Ramos (cell line): ENCODE results near the gene BCAT1.

Experiments
- in situ Hi-C: fragments of 300-500 bp; cut with MboI; formaldehyde crosslinking; loops from one replicate; pipeline ENCODE4 v1.14.3; 2022; ENCODE audit warnings: low sequenced_read_pairs; ENCODE audit not compliant: unreplicated experiment

Gene BCAT1

GRCh38 chr12:24823808-24824515 lies 124.9 kb downstream of the BCAT1 start:
- in situ Hi-C loops = loop anchor here (25.0 kb wide), 1 partner anchor 338 kb away; no protein-coding TSS in a partner anchor

DNA sequence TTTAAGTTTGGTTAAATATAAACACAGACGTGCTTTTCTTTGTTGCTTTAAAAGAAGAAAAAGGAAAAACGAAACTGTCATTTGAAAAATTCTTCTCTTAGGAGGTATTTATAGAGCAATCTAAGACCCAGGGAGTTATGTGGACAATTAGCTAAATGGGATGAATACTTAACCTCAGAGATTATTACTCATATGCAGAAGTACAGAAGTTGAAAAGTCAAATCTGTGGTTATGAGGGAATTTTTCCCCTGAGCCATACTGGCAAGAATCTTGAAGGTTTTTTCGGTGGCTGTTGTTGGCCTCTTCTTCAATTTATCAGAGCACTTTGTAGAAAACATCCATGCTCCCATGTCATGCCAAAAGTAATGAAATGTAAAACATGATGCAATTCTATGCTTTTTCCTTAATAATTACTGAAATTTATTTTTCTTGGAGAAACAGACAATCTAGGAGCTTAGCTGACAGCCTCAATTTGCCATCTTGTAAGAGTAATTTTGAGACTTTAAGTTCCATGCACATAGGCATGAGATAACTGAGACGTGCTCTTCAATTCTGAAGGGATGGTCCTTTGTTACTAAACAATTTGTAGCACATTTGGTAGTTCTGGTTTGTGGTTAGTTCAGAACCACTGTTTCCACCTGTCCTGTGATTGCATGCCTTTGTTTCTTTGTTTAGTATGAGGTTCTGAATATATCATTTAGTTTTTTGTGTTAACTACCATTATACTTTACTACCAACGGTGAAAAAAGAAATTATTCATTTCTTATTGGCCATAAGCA lies 126.6 kb downstream of the BCAT1 start:
- in situ Hi-C loops = loop anchor here (25.0 kb wide), 1 partner anchor 340 kb away; no protein-coding TSS in a partner anchor

- in situ Hi-C loops = loop anchor here (25.0 kb wide), 1 partner anchor 341 kb away; no protein-coding TSS in a partner anchor
Observed at GRCh38 chr12:24821691-24822090, 127.2 kb downstream of the BCAT1 start.

DNA sequence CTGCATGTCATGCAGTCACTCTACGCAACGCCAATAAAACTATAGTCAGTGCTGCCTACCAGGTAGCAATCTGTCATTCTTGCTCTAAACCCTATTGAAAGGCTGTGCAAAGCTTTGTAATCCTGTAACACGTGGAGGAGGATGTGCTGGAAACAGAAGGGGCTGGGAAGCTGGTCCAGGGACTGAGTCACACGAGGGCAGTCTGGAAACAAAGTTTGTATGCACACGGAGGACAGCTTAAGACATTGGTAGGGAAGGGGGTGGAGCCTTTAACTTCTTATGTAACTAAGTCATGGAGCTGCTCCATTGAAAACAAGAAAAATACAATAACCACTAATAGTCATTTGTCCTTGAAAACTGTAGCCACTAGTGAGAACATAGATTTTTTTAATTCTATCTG lies 128.0 kb downstream of the BCAT1 start:
- in situ Hi-C loops = loop anchor here (25.0 kb wide), 1 partner anchor 341 kb away; no protein-coding TSS in a partner anchor

- in situ Hi-C loops = loop anchor here (25.0 kb wide), 1 partner anchor 344 kb away; no protein-coding TSS in a partner anchor
Observed at GRCh38 chr12:24818351-24818750, 130.6 kb downstream of the BCAT1 start.

GRCh38 chr12:24815114-24815423 lies 133.8 kb downstream of the BCAT1 start:
- in situ Hi-C loops = loop anchor here (25.0 kb wide), 1 partner anchor 347 kb away; no protein-coding TSS in a partner anchor

DNA sequence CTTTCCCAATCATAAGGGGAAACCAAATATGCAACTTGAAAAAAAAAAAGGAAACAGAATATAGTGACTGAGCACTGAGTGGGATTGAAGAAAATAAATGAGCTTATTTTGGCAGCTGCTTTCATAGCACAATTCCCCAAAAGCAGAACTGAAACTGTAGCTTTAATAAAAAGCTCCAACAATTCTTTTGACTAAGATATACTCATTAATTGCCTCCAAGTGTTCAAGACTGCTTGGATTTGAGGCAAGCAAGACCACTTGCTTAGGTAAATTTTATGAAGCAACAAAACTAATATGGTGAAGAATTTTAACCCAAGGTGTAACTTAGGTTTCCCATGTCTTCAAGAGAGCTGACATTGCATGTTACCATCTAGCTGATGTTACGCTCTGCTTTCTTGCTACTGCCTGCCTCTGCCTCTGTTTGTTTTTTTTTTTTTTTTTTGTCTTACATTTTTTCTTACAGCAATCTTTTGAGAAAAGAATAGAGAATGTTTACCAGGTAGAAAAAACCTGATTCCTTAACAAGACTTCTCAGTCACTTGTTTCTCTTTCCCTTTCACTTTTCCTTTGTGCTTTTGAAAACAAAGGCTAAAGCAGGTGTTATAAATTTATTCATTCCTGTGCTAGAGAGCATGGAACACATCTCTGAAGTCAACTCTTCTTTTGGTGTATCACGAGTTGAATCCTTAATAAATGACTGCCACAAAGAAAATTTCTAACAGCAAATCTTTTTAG lies 134.4 kb downstream of the BCAT1 start:
- in situ Hi-C loops = loop anchor here (25.0 kb wide), 1 partner anchor 348 kb away; no protein-coding TSS in a partner anchor

GRCh38 chr12:24810378-24810777 lies 138.5 kb downstream of the BCAT1 start:
- in situ Hi-C loops = loop anchor here (25.0 kb wide), 1 partner anchor 352 kb away; no protein-coding TSS in a partner anchor

GRCh38 chr12:24809306-24809705 lies 139.6 kb downstream of the BCAT1 start:
- in situ Hi-C loops = loop anchor here (25.0 kb wide), 1 partner anchor 353 kb away; no protein-coding TSS in a partner anchor

DNA sequence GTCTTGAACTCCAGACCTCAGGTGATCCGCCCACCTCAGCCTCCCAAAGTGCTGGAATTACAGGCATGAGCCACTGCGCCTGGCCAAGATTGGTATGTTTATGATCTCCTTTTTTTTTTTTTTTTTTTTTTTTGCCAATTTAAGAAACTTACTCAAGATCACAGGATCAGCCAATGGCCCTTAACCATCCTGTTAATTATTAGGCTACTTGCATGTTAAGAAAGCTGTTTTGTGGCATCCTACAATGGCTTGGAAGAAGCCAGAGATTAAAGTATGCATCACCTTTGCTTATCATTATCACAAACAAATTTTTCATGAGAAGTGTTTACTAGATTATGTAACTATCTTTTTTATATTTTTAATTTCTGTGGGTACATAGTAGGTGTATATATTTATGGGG lies 140.2 kb downstream of the BCAT1 start:
- in situ Hi-C loops = loop anchor here (25.0 kb wide), 1 partner anchor 354 kb away; no protein-coding TSS in a partner anchor

- in situ Hi-C loops = loop anchor here (25.0 kb wide), 1 partner anchor 356 kb away; no protein-coding TSS in a partner anchor
Observed at GRCh38 chr12:24806386-24806785, 142.5 kb downstream of the BCAT1 start.

DNA sequence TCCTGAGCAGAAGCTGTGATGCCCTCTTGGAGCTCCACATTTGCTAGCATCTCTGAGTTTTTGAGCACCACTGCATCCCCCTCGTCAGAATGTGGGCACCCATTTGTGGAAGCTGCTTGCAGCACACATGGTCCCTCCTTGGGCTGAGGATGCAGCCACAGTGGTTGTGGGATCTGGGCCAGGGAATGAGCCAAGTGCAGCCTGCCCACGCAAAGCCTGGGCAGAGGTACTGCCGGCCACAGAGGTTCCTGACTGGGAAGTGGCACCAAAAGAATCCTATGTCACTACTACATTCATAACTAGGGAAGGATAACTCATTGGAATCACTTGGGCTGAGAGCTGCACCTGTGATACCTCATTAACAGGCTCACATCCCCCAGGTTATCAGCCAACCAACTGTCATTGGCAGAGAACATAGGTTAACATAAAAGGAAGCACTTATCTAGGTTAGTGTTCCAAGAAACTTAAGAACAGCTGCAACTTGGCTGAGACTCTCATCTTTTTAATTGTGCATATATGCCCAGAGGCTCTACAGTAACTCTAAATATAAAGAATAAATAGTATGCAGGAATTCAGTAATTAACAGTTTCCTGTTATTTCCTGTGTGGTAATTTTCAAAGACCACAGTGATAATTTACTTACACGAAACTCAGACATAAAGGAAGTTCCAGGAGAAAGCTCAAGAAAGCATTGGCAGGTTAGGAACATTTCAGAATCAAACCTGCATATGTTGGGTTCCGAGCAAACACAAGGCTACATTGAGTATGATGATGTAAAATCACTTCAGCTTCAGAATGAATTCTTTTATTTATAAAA lies 145.3 kb downstream of the BCAT1 start:
- in situ Hi-C loops = loop anchor here (25.0 kb wide), 1 partner anchor 359 kb away; no protein-coding TSS in a partner anchor

GRCh38 chr12:24798335-24798734 lies 150.6 kb downstream of the BCAT1 start:
- in situ Hi-C loops = loop anchor here (25.0 kb wide), 1 partner anchor 1936 kb away; no protein-coding TSS in a partner anchor

DNA sequence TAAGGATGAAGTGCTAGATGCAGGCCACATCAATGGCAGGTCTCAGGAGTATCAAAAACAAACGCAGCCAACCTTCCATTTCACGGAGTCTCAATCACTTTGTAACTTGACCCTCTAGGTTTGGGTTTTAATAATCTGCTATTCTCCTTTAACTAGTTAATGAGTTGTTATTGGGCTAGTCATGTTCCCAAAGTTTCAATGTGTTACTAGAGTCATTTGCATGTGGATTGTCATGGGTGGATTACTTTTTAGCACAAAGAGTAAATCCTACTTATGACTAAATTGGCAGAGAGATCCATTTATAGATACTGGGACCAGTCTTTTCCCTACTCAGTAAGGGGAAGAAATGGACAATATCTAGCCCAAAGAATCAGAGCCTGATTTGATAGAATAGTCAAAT lies 151.0 kb downstream of the BCAT1 start:
- in situ Hi-C loops = loop anchor here (25.0 kb wide), 1 partner anchor 1936 kb away; no protein-coding TSS in a partner anchor

DNA sequence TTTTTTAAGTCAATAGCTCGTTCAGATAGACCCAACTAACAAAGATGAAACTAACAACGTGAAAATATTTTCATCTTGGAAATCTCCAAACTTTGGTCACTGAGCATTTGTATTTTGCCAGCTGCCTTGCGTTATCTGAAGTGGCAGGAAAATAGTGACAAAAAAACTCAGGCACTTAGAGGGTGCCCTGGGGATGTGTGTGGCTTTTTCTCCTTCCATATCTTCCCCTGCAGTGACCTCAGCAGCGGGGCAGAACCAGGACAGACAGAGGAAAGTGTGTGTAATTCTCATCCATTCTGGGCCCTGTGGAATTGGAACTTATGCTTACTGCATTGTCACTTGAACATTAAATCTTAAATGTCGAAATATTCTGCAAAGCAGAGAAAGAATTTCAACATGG lies 152.0 kb downstream of the BCAT1 start:
- in situ Hi-C loops = loop anchor here (25.0 kb wide), 1 partner anchor 1935 kb away; no protein-coding TSS in a partner anchor

DNA sequence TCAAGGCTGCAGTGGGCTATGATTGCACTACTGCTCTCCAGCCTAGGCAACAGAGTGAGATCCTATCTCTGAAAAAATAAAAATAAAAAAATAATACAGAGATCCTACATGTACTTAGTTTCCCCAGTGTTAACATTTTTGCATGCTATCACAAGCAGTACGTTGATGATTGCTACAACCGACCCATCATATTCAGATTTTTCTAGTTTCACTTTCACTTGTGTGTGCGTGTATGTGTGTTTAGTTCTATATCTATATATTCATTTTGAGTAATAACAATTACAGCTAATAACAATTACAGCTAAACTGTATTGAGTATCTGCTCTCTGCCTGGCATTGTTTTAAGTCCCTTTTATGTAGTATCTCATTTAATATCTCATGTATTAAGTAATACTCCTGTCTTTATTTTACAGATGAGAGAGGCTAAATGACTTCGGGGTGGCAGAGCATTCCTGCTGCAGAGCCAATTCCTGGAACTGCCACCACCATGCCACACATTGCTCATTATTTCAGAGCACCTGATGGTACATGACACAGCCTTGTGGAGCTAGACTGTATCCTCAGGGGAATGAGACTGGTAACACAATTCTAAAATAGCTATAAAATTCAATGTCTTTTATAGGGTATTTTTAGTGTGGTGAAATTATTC lies 153.1 kb downstream of the BCAT1 start:
- in situ Hi-C loops = loop anchor here (25.0 kb wide), 1 partner anchor 1934 kb away; no protein-coding TSS in a partner anchor

DNA sequence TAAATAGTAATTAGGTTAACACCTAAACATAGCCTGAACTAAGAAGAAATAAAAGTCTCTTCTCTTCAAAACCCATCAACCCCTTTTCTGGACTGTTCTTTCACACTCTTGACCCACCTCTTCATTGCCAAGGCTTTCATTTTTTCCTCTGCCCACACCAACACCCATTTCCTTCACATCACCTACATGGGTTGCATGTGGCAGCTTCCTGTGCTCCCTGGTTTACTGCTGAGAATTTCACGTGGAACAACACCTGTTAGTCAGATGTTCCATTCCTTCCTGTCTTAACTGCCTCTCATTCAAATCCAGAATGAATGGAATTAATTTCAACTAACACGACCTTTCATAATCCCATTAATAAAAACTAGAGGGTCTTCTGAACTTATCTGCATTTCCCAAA lies 157.3 kb downstream of the BCAT1 start:
- in situ Hi-C loops = loop anchor here (25.0 kb wide), 1 partner anchor 1929 kb away; no protein-coding TSS in a partner anchor

DNA sequence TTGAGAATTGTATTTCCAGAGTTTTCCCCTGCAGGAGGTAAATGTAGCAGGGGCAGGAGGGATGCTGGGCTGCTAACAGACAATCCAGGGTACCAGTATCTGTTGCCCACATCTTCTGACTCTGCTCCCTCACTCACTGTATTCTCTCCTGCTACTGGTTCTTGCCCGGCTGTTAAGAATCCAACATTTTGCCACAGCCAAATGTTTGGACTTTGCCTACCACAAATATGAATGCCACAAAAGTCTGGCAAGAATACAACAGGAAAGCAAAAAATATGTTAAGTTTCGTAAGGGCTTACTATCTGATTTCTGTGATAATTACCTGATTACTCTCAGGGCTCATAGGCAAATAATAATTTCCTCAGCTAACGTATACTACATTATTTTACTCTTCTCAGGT lies 160.0 kb downstream of the BCAT1 start:
- in situ Hi-C loops = loop anchor here (25.0 kb wide), 1 partner anchor 1927 kb away; no protein-coding TSS in a partner anchor
